Measurements from ENCODE around the gene RAB3C.
"Not testable (repeated sequence)": the region's sequence is repeated elsewhere in the genome, so short reads cannot be mapped to it uniquely, and the experiment has no call there.

Gene RAB3C

GRCh38 chr5:58582803-58583491 lies at the start of gene RAB3C:
Gene RAB3C, plus strand, starts transcription at chr5:58583075. Its CDS starts 134 bp downstream, at chr5:58583209.
- peak; percentile 17 for DNase-seq

GRCh38 chr5:58541935-58542334 lies 40.9 kb upstream of the RAB3C start:
- DNase-seq = not testable (repeated sequence)

- DNase-seq = no peak
Measured at GRCh38 chr5:58542709-58543108, 40.2 kb upstream of the RAB3C start.

GRCh38 chr5:58543723-58544122 lies 39.2 kb upstream of the RAB3C start:
- no peak for DNase-seq

GRCh38 chr5:58544195-58544594 lies 38.7 kb upstream of the RAB3C start:
- no peak for DNase-seq

- no peak for DNase-seq
Measured at GRCh38 chr5:58544926-58545325, 37.9 kb upstream of the RAB3C start.

- DNase-seq = no peak
Measured at GRCh38 chr5:58545912-58546311, 37.0 kb upstream of the RAB3C start.

- DNase-seq = no peak
Measured at GRCh38 chr5:58548068-58548467, 34.8 kb upstream of the RAB3C start.

- DNase-seq = no peak
Measured at GRCh38 chr5:58551492-58551891, 31.4 kb upstream of the RAB3C start.

GRCh38 chr5:58557665-58558338 lies 25.1 kb upstream of the RAB3C start:
- not testable (repeated sequence) for DNase-seq

GRCh38 chr5:58563016-58563700 lies 19.7 kb upstream of the RAB3C start:
- DNase-seq = not testable (repeated sequence)

- not testable (repeated sequence) for DNase-seq
Measured at GRCh38 chr5:58564043-58564832, 18.6 kb upstream of the RAB3C start.

- no peak for DNase-seq
Measured at GRCh38 chr5:58565033-58565432, 17.8 kb upstream of the RAB3C start.

GRCh38 chr5:58571501-58571900 lies 11.4 kb upstream of the RAB3C start:
- no peak for DNase-seq

- not testable (repeated sequence) for DNase-seq
Measured at GRCh38 chr5:58572973-58573372, 9.9 kb upstream of the RAB3C start.

- no peak for DNase-seq
Measured at GRCh38 chr5:58579781-58580180, 3.1 kb upstream of the RAB3C start.

- no peak for DNase-seq
Measured at GRCh38 chr5:58582019-58582802, 664 bp upstream of the RAB3C start.

GRCh38 chr5:58595952-58596351 lies 13.1 kb downstream of the RAB3C start:
- no peak for DNase-seq

GRCh38 chr5:58598440-58598839 lies 15.6 kb downstream of the RAB3C start:
- DNase-seq = no peak

GRCh38 chr5:58599217-58599616 lies 16.3 kb downstream of the RAB3C start:
- no peak for DNase-seq

- not testable (repeated sequence) for DNase-seq
Measured at GRCh38 chr5:58600613-58601012, 17.7 kb downstream of the RAB3C start.

- DNase-seq = not testable (repeated sequence)
Measured at GRCh38 chr5:58602889-58603288, 20.0 kb downstream of the RAB3C start.

Measured in activated CD4-positive, alpha-beta T cell treated with anti-CD3 and anti-CD28 coated beads, Interleukin-2, amount 50 U/mL, for 1 hour (primary cell).